ENCODE data around the gene CDR2L.
"Not testable (repeated sequence)": the region's sequence is repeated elsewhere in the genome, so short reads cannot be mapped to it uniquely, and the experiment has no call there.

CDR2L gene

DNA sequence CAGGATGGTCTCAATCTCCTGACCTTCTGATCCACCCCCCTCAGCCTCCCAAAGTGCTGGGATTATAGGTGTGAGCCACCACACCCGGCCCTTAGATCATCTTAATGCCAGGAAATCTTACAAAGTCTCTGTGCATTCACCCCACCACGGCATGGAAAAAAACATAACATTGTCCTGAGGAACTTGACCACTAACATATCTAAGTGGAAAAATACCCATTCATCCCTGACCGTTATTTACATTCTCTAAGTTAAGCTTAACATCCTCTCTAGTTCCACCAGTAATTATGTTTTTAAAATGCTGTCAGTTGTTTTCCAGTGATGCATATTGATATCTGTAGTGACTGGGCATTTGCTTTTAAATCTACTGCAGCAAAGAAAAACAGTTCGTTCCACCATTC, 11.5 kb upstream of the CDR2L start:
- peaks cover 2% of the 10 kb centered on the region for H3K4me1 ChIP-seq (ENCODE audit: control insufficient read depth, insufficient read depth, low read length)
- peaks cover 51% of the 10 kb centered on the region for H3K27me3 ChIP-seq (ENCODE audit: control insufficient read depth, insufficient read depth, low read length)
- H3K9me3 ChIP-seq (ENCODE audit: control insufficient read depth, insufficient read depth, low read length), result no peaks in the 10 kb centered on the region
- no peak overlapping the region for H3K9ac ChIP-seq (ENCODE audit: low read depth, low read length)
- H3K36me3 ChIP-seq (ENCODE audit: control insufficient read depth, insufficient read depth, low read length), result no peaks in the 10 kb centered on the region
- no peak overlapping the region for H3K4me3 ChIP-seq (ENCODE audit: low read depth, low read length)

DNA sequence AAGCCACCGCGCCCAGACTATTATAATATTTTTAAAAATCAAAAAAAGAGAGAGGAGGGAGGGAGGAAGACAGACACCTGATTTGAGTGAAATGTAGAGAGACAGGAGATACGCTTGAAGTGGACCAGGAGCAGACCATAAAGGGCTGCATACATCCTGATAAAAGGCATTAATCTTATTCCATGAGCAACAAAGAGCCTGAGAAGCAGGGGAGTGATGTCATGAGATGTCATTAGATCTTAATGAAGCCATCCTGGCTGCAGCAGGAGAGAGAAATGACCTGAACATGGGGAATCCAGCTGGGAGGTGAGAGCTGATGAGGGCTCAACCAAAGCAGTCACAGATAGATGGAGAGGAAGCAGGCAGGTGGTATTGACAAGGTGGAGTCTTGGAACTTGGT, 9.6 kb upstream of the CDR2L start:
- Histone ChIP-seq H3K27me3 (ENCODE audit: control insufficient read depth, insufficient read depth, low read length) (peaks cover 46% of the 10 kb centered on the region), H3K4me3 (ENCODE audit: low read depth, low read length) (no peak overlapping the region), H3K9ac (ENCODE audit: low read depth, low read length) (no peak overlapping the region), H3K4me1 (ENCODE audit: control insufficient read depth, insufficient read depth, low read length) (peaks cover 5% of the 10 kb centered on the region), H3K36me3 (ENCODE audit: control insufficient read depth, insufficient read depth, low read length) (no peaks in the 10 kb centered on the region), H3K9me3 (ENCODE audit: control insufficient read depth, insufficient read depth, low read length) (no peaks in the 10 kb centered on the region)

DNA sequence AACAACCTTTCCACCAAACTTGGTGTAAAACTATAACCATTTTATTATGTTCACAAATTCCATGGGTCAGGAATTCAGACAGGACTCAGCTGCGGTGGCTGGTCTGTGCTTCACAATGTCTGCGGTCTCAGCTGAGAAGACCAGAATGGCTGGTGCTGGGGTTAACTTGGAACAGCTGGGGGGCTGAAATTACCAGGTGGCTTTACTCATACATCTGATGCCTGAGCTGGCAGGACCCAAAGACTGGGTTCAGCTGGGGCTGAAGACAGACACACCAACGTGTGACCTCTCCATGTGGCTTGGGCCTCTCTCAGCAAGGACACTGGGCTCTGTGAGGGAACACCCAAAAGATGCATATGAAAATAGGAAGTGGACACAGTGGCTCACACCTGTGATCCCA, 9.2 kb upstream of the CDR2L start:
- Histone ChIP-seq H3K9me3 (ENCODE audit: control insufficient read depth, insufficient read depth, low read length) (no peaks in the 10 kb centered on the region), H3K4me3 (ENCODE audit: low read depth, low read length) (no peak overlapping the region)

DNA sequence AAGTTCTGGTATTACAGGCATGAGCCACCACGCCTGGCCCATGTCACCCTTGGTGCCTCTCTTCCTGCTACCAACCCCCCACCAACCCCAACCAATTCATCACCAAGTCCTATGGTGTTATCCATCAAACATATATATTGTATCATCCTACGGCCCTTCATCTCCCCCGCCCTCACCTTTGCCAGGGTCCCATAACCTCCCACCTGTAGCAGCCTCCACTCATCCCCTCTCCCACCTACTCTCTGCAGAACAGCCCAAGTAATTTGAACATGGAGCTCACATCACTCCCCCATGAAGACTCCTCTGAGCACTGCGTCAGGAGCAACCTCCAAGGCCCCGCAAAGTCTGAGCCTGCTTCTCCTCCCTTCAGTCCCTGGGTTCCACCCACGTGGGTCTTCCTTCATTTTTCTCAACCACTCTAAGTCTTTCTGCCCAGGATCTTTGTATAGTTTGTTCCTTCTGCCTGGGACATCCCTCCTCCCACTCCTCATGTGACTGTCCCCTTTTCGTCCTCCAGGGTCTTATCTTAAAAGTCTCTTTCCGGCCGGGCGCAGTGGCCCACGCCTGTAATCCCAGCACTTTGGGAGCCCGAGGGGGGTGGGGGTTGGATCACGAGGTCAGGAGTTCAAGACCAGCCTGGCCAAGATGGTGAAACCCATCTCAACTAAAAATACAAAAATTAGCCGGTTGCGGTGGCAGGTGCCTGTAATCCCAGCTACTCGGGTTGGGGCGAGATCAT, 7.9 kb upstream of the CDR2L start:
- H3K9me3 ChIP-seq (ENCODE audit: control insufficient read depth, insufficient read depth, low read length), result no peaks in the 10 kb centered on the region
- H3K4me3 ChIP-seq (ENCODE audit: low read depth, low read length), result no peak overlapping the region
- H3K4me1 ChIP-seq (ENCODE audit: control insufficient read depth, insufficient read depth, low read length), result peaks cover 3% of the 10 kb centered on the region
- H3K27me3 ChIP-seq (ENCODE audit: control insufficient read depth, insufficient read depth, low read length), result peaks cover 30% of the 10 kb centered on the region
- H3K36me3 ChIP-seq (ENCODE audit: control insufficient read depth, insufficient read depth, low read length), result no peaks in the 10 kb centered on the region
- no peak overlapping the region for H3K9ac ChIP-seq (ENCODE audit: low read depth, low read length)

More for the DNA sequence above, 9.2 kb upstream of the CDR2L start:
- H3K27me3 ChIP-seq (ENCODE audit: control insufficient read depth, insufficient read depth, low read length), result peaks cover 42% of the 10 kb centered on the region
- H3K4me1 ChIP-seq (ENCODE audit: control insufficient read depth, insufficient read depth, low read length), result peaks cover 3% of the 10 kb centered on the region
- no peaks in the 10 kb centered on the region for H3K36me3 ChIP-seq (ENCODE audit: control insufficient read depth, insufficient read depth, low read length)
- no peak overlapping the region for H3K9ac ChIP-seq (ENCODE audit: low read depth, low read length)

DNA sequence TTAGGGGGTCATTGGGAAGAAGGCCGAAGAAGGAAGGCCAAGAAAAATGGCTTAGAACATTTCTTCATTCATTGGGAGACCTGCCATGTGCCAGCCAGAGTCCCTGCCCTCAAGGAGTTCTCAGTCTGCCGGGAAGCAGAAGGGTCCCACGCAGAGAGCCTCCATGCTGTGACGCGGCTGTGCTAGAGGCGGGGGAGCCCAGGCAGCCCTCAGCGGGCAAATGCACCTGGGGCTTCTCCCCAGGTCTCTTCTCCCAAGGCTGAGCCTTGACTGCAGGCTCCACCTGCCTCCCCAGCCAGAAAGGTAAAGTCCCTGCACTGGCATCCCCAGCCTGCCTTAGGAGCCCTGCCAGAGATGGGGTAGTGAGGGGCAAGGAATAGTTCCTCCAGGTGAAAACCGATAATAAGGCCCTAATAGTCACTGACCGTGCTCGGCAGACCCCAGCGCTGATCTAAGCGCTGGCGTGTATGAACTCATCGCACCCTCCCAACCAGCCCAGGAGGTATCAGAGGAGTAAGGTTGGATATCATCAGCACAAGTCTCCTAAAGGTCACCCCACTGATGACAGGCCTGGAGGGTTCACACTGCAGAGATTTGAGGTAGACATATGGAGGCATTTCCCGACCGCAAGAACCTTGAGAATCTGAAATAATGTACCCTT, 6.0 kb upstream of the CDR2L start:
- peaks cover 22% of the 10 kb centered on the region for H3K27me3 ChIP-seq (ENCODE audit: control insufficient read depth, insufficient read depth, low read length)
- H3K9ac ChIP-seq (ENCODE audit: low read depth, low read length), result peak overlapping the region; percentile 54
- peak overlapping the region; percentile 96 for H3K4me3 ChIP-seq (ENCODE audit: low read depth, low read length)
- no peaks in the 10 kb centered on the region for H3K36me3 ChIP-seq (ENCODE audit: control insufficient read depth, insufficient read depth, low read length)
- H3K9me3 ChIP-seq (ENCODE audit: control insufficient read depth, insufficient read depth, low read length), result no peaks in the 10 kb centered on the region
- peaks cover 3% of the 10 kb centered on the region for H3K4me1 ChIP-seq (ENCODE audit: control insufficient read depth, insufficient read depth, low read length)

DNA sequence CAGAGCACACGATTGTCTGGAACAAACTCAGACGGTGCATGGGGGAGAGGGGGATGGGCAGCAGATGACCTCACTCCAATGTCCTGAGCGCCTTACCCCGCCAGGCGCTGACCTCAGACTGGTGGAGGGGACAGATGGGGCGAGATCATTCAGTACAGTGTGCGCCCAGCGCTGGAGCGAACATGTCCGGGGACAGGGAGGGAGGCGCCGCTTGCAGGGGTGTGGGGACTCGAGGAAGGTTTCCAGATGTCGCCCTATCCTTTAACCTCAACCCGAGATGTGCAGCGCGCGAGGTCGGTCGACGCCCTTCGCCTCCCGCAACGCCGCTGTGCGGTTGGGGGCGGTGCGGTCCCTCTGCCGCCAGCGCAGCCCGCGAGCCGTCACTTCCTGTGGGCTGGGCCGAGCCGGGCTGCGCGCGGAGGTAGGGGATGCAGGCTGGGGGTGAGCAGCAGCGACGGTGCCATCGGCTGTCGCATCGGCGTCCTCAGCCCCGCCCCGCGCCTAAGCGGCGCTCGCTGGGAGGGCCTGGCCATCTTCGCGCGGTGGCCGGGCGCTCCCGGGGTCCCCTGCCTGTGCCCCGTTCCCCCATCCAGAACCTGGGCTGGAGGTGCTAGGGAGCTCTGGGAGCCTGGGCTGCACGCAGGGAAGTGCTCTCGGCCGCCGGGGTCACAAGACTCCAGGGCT, 5.3 kb upstream of the CDR2L start:
- H3K27me3 ChIP-seq (ENCODE audit: control insufficient read depth, insufficient read depth, low read length), result peaks cover 22% of the 10 kb centered on the region
- H3K9me3 ChIP-seq (ENCODE audit: control insufficient read depth, insufficient read depth, low read length), result no peaks in the 10 kb centered on the region
- no peaks in the 10 kb centered on the region for H3K36me3 ChIP-seq (ENCODE audit: control insufficient read depth, insufficient read depth, low read length)
- H3K4me1 ChIP-seq (ENCODE audit: control insufficient read depth, insufficient read depth, low read length), result peaks cover 3% of the 10 kb centered on the region
- peak overlapping the region; percentile 96 for H3K4me3 ChIP-seq (ENCODE audit: low read depth, low read length)
- H3K9ac ChIP-seq (ENCODE audit: low read depth, low read length), result peak overlapping the region; percentile 54

DNA sequence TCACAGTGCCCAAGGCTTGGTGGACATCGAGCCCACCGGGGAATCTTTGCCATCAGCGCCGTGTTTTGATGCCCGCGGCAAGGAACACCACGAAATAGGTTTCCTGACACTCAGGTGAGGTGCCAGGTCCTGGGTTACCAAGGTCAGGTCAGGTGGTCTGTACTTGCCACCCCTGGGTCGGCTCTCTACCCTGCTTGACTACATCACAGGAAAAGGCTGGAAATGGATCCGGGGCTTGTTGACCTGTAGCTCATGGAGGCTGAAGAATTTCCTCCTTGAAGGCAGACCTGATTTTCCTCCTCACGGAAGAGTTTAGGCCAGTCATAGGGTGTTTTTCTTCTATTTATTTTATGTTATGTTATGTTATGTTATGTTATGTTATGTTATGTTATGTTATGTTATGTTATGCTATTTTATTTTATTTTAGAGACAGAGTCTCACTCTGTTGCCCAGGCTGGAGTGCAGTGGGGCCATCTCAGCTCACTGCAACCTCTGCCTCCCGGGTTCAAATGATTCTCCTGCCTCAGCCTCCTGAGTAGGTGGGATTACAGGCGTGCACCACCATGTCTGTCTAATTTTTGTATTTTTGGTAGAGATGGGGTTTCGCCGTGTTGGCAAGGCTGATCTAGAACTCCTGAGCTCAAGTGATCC, 4.6 kb upstream of the CDR2L start:
- not testable (repeated sequence) for H3K4me1 ChIP-seq (ENCODE audit: control insufficient read depth, insufficient read depth, low read length); H3K36me3 ChIP-seq (ENCODE audit: control insufficient read depth, insufficient read depth, low read length); H3K9me3 ChIP-seq (ENCODE audit: control insufficient read depth, insufficient read depth, low read length)
- peak overlapping the region; percentile 96 for H3K4me3 ChIP-seq (ENCODE audit: low read depth, low read length)
- H3K27me3 ChIP-seq (ENCODE audit: control insufficient read depth, insufficient read depth, low read length), result peaks cover 22% of the 10 kb centered on the region
- H3K9ac ChIP-seq (ENCODE audit: low read depth, low read length), result peak overlapping the region; percentile 5

DNA sequence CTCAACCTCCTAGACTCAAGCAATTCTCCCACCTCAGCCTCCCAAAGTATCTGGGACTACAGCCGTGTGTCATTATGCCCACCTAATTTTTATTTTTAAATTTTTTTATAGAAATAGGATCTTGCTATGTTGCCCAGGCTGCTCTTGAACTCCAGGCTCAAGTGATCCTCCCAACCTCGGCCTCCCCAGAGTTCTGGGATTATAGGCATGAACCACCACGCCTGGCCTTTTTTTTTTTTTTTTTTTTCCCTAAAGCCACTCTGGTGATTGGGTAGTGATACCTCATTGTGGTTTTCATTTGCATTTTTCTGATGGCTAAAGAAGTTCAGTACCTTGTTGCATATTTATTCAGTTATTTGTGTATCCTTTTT, 1.2 kb upstream of the CDR2L start:
- H3K36me3 ChIP-seq (ENCODE audit: control insufficient read depth, insufficient read depth, low read length), result no peaks in the 10 kb centered on the region
- no peak overlapping the region for H3K9ac ChIP-seq (ENCODE audit: low read depth, low read length)
- H3K4me3 ChIP-seq (ENCODE audit: low read depth, low read length), result no peak overlapping the region
- peaks cover 8% of the 10 kb centered on the region for H3K4me1 ChIP-seq (ENCODE audit: control insufficient read depth, insufficient read depth, low read length)
- no peaks in the 10 kb centered on the region for H3K9me3 ChIP-seq (ENCODE audit: control insufficient read depth, insufficient read depth, low read length)
- H3K27me3 ChIP-seq (ENCODE audit: control insufficient read depth, insufficient read depth, low read length), result peaks cover 6% of the 10 kb centered on the region

DNA sequence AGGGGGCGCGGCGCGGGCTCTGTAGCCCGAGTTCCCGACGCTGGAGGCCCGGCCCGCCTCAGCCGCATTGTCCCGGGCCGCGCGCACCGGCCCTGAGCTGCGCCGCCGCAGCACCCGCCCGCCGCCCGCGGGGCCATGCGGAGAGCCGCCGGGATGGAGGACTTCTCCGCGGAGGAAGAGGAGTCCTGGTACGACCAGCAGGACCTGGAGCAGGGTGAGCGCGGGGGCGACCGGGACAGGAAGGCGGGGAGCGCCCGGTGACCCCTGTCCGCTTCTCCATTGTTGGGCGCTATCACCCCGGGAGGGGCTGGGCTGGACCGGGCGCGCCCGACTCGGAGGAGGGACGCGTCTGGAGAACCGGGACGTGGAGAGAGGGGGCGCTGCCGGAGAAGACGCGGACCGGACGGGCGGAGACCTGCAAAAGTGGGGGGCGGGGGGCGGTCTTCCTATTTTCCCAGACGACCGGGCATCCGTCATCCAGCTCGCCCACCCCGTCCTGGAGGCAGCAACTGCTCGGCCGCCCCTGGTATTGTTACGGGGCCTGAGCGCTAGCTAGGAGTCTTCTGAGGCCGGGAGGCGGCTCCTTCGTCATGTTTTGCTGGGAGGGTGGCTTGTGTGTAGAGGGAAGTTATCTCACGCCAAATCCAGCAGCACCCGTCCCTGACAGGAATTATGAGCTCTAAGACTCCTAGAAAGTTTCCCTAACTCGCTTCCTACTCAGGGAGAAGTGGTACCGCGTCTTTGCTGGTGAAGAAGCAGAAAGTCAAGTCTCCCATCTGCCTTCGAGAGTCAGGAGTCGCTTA, 678 bp downstream of the CDR2L start:
- Histone ChIP-seq H3K4me1 (ENCODE audit: control insufficient read depth, insufficient read depth, low read length) (peaks cover 5% of the 10 kb centered on the region), H3K36me3 (ENCODE audit: control insufficient read depth, insufficient read depth, low read length) (no peaks in the 10 kb centered on the region), H3K27me3 (ENCODE audit: control insufficient read depth, insufficient read depth, low read length) (peaks cover 2% of the 10 kb centered on the region), H3K9me3 (ENCODE audit: control insufficient read depth, insufficient read depth, low read length) (no peaks in the 10 kb centered on the region), H3K4me3 (ENCODE audit: low read depth, low read length) (peak overlapping the region; percentile 79), H3K9ac (ENCODE audit: low read depth, low read length) (peak overlapping the region; percentile 28)

DNA sequence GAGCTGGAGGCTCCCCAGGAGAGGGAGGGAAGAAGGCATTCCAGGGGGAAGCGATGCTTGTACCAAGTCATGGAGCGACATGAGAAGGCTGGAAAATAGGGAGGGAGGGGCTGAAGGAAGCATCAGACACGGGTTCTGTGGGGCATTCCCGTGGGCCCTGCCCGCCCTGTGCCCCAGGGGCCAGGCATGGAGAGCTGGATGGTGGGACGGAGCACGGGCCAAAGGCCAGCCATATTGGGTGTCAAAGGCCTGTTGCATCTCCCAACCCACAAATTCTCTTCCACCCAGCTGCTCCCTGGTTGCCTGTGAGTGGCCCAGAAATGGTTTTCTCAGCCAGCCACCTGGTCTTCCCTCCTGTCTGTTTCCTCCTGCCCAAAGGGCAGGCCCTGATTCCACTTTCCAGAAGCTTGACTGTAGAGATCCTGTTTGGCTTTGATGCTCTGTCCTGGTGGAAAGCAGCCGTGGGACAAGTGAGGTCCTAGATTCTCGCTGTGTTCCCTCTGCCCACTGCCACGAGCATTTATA, 3.2 kb downstream of the CDR2L start:
- Histone ChIP-seq H3K4me3 (ENCODE audit: low read depth, low read length) (no peak overlapping the region), H3K9ac (ENCODE audit: low read depth, low read length) (no peak overlapping the region), H3K9me3 (ENCODE audit: control insufficient read depth, insufficient read depth, low read length) (no peaks in the 10 kb centered on the region), H3K36me3 (ENCODE audit: control insufficient read depth, insufficient read depth, low read length) (no peaks in the 10 kb centered on the region), H3K27me3 (ENCODE audit: control insufficient read depth, insufficient read depth, low read length) (no peaks in the 10 kb centered on the region), H3K4me1 (ENCODE audit: control insufficient read depth, insufficient read depth, low read length) (peaks cover 5% of the 10 kb centered on the region)

DNA sequence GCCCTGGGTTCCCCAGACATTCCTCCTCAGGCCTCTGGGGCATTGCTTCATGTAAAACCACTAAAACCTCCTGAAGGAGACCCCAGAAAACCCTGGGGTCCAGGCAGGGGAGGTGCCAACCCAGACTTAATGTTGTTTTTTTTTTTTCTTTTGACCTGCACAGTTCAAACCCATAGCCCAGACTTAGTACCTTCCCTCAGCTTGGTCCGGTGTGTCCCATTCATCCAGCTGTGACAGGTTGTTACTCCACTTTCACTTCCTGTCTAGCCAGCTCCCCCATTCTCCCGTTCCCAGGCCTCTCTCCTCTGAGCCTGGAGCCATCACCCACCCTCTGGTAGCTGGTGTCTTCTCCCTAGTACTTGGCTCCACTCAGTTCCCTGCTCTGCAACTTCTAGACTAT, 4.8 kb downstream of the CDR2L start:
- Histone ChIP-seq H3K36me3 (ENCODE audit: control insufficient read depth, insufficient read depth, low read length) (no peaks in the 10 kb centered on the region), H3K4me3 (ENCODE audit: low read depth, low read length) (no peak overlapping the region), H3K9me3 (ENCODE audit: control insufficient read depth, insufficient read depth, low read length) (no peaks in the 10 kb centered on the region), H3K27me3 (ENCODE audit: control insufficient read depth, insufficient read depth, low read length) (no peaks in the 10 kb centered on the region), H3K4me1 (ENCODE audit: control insufficient read depth, insufficient read depth, low read length) (peaks cover 5% of the 10 kb centered on the region), H3K9ac (ENCODE audit: low read depth, low read length) (no peak overlapping the region)

All from iPS-15b (cell line).